Stimulated activated CD8-positive, alpha-beta memory T cell treated with anti-CD3 and anti-CD28 coated beads, Interleukin-4, amount 100 ng/mL, for 24 hours (primary cell): Measurements from ENCODE around the gene RNF17.
"Not testable (repeated sequence)": the region's sequence is repeated elsewhere in the genome, so short reads cannot be mapped to it uniquely, and the experiment has no call there.

Experiments used
- DNase-seq: peaks from one replicate; pipeline ENCODE4 v3.0.0-alpha.2; 2020; ENCODE audit warnings: low read depth

Gene RNF17

GRCh38 chr13:24763596-24764275 lies at the start of gene RNF17:
TSS of gene RNF17 (plus strand) at chr13:24764169. CDS start at chr13:24764204, 35 bp downstream.
- no peak for DNase-seq

- DNase-seq: no peak
Measured at GRCh38 chr13:24716011-24716410, 48.0 kb upstream of the RNF17 start.

- no peak for DNase-seq
Measured at GRCh38 chr13:24716446-24716845, 47.5 kb upstream of the RNF17 start.

GRCh38 chr13:24717217-24717616 lies 46.8 kb upstream of the RNF17 start:
- DNase-seq: no peak

GRCh38 chr13:24718192-24718965 lies 45.6 kb upstream of the RNF17 start:
- DNase-seq: no peak

- no peak for DNase-seq
Measured at GRCh38 chr13:24719139-24719538, 44.8 kb upstream of the RNF17 start.

- no peak for DNase-seq
Measured at GRCh38 chr13:24723206-24723605, 40.8 kb upstream of the RNF17 start.

GRCh38 chr13:24724714-24725113 lies 39.3 kb upstream of the RNF17 start:
- no peak for DNase-seq

GRCh38 chr13:24725379-24725778 lies 38.6 kb upstream of the RNF17 start:
- no peak for DNase-seq

- DNase-seq: peak; percentile 41
Measured at GRCh38 chr13:24727731-24728601, 36.0 kb upstream of the RNF17 start.

GRCh38 chr13:24730873-24731567 lies 32.9 kb upstream of the RNF17 start:
- DNase-seq: not testable (repeated sequence)

GRCh38 chr13:24734950-24735349 lies 29.0 kb upstream of the RNF17 start:
- DNase-seq: no peak

- no peak for DNase-seq
Measured at GRCh38 chr13:24737042-24737441, 26.9 kb upstream of the RNF17 start.

- DNase-seq: no peak
Measured at GRCh38 chr13:24738366-24738847, 25.6 kb upstream of the RNF17 start.

- DNase-seq: no peak
Measured at GRCh38 chr13:24740014-24740890, 23.7 kb upstream of the RNF17 start.

GRCh38 chr13:24741016-24741662 lies 22.8 kb upstream of the RNF17 start:
- no peak for DNase-seq

GRCh38 chr13:24741791-24742190 lies 22.2 kb upstream of the RNF17 start:
- DNase-seq: no peak

- DNase-seq: no peak
Measured at GRCh38 chr13:24742294-24742693, 21.7 kb upstream of the RNF17 start.

- no peak for DNase-seq
Measured at GRCh38 chr13:24742977-24743376, 21.0 kb upstream of the RNF17 start.

- DNase-seq: no peak
Measured at GRCh38 chr13:24744247-24744646, 19.7 kb upstream of the RNF17 start.
